Fibroblast of pulmonary artery (primary cell): ENCODE results near the gene TTBK2.
A peak's percentile ranks its signal among the peaks of the same experiment; 100 is the strongest.

Source experiments
- DNase-seq: peaks from one replicate; pipeline ENCODE4 v3.0.0-alpha.2; 2010; ENCODE audit warnings: low read depth
- H3K4me3 ChIP-seq: replicated peaks from 2 replicates; pipeline ENCODE4 v1.5.1; 2011; ENCODE audit warnings: low read depth, mild to moderate bottlenecking, control low read depth, low read length, moderate library complexity
- CTCF ChIP-seq: IDR thresholded peaks from 2 replicates; pipeline ENCODE4 v1.5.1; 2011; ENCODE audit warnings: mild to moderate bottlenecking, control low read depth, low read length, inconsistent platforms; ENCODE audit errors: missing control alignments

Gene TTBK2

GRCh38 chr15:42744195-42744594, 176.4 kb downstream of the TTBK2 start:
- H3K4me3 ChIP-seq: no peak overlapping the region
- TF ChIP-seq CTCF: no peak
- no peak for DNase-seq

GRCh38 chr15:42742149-42742548, 178.4 kb downstream of the TTBK2 start:
- no peak for TF ChIP-seq CTCF
- no peak for DNase-seq
- no peak overlapping the region for H3K4me3 ChIP-seq

GRCh38 chr15:42741710-42742109, 178.9 kb downstream of the TTBK2 start:
- no peak for DNase-seq
- no peak overlapping the region for H3K4me3 ChIP-seq
- TF ChIP-seq CTCF: no peak

- peak overlapping the region; percentile 76 for H3K4me3 ChIP-seq
- peak; percentile 16 for DNase-seq
- TF ChIP-seq CTCF: peak; percentile 9
Observed at GRCh38 chr15:42737529-42738328, 182.8 kb downstream of the TTBK2 start.

- no peak for TF ChIP-seq CTCF
- peak within 1 kb of the TSS; percentile 76 for H3K4me3 ChIP-seq
- peak; percentile 81 for DNase-seq
Observed at GRCh38 chr15:42736793-42737528, 183.6 kb downstream of the TTBK2 start, which contains the start of gene CDAN1. CDAN1 (minus strand) TSS chr15:42737128; CDS start chr15:42737102, 26 bp downstream.

GRCh38 chr15:42736178-42736792, 184.3 kb downstream of the TTBK2 start:
- DNase-seq: peak; percentile 7
- H3K4me3 ChIP-seq: peak overlapping the region; percentile 76
- TF ChIP-seq CTCF: no peak
